ENCODE measurements around the gene ASTN2.

The ASTN2 gene

DNA sequence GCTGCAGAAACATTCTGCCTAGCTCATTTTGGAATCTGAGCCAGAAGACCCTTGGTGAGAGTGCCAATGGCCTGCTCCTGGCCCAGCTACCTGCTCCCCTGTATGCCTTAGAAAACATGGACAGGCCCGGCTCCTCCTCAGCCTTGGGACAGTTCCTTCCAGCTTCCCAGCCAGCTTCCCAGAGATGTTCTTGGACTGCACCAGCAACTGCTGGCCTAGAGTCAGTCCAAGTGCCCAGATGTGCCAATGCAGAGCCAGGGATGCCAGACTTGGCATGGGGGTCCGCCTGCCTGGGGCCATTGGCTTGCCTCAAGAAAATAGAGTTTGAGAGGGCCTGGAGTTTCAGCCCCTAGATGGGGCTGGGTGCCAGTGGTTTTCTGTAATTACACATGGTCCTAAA is 870.0 kb downstream of the ASTN2 start:
- DNase-seq: no peak

DNA sequence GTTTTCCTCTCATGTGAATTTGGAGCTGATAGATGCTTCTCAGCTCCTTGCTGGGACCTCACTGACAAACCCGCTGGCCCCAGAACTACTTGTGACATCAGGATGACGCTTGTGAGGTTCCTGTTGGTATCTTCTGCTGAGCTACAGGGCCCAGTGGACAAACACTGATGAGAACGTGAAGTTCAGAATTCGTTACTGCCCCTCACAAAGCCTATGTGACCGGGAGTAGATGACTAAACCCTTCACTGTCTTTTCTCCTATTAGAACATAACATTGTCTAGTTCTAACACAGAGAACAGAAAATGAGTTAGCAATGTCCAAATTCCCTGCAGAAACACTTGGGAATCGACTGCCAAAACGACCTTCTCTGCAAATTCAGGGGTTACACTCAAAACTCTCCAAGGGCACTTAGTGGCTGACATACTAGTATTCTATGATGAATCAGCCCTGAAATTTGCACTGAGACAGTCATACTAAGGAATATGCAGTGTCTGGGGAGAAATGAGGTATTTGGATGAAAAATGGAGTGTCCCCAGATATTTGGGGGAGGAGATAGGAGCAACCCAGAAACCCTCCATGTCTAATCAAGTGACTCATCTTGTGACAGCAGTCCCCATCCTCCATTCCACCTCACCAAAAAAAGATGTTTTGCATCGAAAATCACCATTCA is 871.0 kb downstream of the ASTN2 start:
- no peak for DNase-seq

DNA sequence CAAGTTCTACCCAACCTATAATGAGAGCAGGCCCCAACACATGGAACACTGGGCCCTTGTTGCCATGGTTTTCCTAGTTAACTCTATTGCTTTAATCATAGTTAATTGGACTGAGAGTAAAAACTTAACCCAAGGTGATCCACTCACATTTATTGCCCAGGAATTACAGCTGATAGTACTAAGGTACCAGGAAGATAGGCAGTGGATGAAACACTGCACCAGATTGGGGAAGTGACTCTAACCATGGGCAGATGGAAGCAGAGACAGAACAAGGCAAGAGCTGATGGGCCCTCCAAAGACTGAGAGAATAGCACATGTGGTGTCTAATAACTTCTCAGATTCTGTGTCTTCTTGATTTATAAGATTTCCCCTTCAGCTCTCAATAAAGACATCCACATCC is 873.5 kb downstream of the ASTN2 start:
- DNase-seq: no peak

DNA sequence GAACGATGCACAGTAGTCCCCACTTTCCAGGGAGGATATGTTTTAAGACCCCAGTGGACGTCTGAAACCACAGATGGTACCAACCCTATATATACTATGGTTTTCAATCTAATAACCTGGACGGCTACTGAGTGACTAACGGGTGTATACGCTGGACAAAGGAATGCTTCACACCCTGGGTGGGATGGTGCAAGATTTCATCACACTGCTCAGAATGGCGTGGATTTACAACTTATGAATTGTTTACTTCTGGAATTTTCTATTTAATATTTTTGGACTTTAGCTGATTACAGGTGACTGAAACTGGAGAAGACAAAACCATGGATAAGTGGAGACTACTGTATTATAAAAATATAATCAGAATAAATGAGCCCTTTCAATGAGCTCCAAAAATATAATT is 875.3 kb downstream of the ASTN2 start:
- no peak for DNase-seq

DNA sequence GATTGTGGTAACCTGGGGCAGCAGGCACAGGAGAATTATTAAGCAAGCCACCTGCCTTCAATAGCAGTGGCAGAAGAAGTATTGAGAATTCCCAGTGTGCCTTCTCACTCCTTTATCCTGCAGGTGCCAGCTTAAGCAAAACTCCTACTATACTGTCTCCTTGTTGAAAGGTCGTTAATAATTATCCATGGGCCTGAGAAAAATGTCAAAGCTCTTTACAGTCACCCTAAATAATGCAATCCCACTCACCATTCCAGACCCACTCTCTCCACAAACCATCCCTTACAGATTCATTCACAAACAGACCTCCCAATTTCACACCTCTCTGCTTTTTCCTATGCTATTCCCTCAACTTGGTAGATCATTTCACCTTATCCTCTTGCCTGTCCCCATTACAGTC is 889.2 kb downstream of the ASTN2 start:
- DNase-seq: no peak

DNA sequence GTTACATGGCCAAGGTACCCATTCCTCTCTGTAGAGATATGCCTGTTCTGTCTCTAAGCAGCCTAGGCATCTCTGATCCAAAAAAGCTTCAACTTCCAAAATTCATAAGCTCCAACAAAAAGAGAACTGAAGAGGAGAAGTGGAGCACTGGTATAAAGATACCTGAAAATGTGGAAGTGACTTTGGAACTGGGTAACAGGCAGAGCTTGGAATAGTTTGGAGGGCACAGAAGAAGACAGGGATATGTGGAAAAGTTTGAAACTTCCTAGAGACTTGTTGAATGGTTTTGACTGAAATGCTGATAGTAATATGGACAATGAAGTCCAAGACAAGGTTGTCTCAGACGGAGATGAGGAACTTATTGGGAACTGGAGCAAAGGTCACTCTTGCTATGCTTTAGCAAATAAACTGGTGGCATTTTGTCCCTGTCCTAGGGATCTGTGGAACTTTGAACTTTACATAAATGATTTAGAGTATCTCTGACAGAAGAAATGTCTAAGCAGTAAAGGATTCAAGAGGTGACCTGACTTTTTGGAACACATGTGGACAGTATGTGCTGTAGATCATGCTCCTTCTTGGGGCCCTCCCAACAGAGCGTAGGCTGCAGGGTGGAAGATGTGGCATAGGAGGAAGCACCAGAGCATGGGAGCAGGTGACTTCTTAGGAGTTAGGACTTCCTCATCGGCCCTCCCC is 889.9 kb downstream of the ASTN2 start:
- DNase-seq: no peak

DNA sequence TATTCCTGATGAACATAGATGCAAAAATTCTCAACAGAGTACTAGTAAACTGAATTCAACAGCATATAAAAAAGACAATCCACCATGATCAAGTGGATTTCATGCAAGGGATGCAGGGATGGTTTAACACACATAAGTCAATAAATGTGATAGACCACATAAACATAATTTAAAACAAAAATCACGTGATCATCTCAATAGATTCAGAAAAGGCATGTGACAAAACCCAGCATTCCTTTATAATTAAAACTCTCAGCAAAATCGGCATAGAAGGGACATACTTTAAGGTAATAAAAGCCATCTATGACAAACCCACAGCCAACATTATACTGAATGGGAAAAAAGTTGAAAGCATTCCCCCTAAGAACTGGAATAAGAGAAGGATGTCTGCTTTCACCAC is 894.6 kb downstream of the ASTN2 start:
- no peak for DNase-seq

DNA sequence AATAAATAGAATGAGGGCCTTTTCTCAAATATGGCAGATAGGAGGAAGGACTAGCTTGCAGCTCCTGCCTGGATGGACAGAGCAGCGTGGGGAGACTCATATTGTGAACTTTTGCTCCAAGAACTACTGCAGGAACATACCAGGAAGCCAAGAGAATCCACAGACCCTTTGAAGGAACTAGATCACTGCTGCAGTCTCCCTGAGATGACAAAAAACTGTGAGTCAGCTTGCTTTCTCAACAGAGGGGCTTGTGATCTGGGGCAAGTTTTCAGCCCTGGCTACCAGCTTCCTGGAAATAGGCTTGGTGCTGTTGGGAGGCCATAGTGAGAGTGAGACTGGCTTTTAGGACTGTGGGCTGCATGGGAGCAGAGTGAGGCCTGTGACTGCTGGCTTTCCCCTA is 898.4 kb downstream of the ASTN2 start:
- no peak for DNase-seq

DNA sequence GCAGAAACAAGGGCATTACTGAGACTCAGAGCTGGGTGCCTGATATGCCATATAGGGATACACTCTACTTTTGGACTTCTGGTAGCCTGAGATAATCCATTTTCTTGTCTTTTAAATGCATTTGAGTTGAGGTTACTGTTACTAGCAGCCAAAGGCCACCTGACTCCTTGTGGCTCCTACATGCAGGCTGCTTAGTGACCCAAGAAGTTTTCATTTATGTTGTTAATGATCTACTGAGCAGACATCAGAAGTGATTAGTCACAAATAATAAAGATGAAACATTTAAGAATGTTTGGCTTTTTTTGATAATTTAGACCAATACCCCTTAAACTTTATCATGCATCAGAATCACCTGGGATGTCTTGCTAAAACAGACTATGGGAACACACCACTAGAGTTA is 899.3 kb downstream of the ASTN2 start:
- DNase-seq: no peak

DNA sequence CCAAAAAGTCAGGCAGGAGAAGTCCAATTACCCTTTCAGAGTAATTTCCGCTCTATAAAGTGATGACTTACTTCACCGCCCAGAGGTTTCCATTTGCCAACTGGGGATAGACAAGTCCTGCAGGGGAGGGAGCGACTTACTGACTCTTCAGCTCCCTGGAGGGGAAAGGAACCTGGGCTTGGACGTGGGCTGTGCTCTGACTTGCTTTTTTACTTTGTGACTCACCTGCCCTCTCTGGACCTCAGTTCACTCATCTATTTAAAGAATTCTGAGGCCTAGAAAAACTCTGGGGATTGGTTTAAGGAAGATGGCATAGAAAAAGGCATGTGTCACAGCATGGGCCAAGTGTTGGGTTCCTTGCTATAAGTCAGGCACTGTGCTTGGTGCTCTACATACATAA is 908.2 kb downstream of the ASTN2 start:
- no peak for DNase-seq

DNA sequence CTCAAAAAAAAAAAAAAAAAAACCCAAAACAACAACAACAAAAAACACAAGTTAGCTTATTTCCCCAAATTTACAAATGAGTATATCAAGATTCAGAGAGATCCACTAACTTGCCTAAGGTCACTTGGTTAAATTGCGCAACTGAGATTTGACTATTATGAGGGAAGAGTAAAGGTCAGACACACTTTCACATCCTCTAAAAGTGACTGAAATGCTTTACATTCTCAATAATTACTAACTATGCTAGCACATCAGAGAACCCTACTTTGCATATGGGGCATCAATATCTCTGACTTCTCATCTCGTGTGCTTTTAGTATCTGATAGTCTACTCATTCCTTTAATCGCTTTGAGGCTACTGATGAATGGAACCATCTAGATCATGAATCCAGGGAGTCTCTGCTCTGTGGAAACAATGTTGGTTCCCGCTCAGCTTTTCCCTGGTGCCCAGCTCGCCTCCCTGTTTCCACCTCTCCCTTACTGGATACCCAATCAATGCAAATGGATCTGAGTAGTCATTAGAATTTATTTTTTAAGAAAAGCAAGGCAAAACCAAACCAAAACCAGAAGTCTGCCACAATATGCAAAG is 909.9 kb downstream of the ASTN2 start:
- DNase-seq: no peak

DNA sequence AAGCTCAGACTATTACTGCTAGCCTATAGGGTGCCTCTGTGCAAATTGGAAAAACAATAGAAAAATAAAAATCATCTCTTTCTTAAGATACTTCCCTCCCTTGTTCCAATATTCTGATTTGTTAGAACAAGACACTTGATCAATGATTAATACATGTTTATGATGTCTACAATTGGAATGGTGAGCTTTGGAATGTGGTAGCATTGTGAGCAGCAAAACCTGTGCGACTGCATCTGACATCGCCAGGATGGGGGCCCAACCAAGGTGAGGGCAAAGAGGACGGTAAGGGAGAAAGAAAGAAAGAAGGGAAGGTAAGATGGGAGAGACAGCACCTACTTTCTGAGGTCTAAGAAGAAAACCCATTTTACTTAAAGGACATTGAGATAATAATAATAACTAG is 910.8 kb downstream of the ASTN2 start:
- no peak for DNase-seq

DNA sequence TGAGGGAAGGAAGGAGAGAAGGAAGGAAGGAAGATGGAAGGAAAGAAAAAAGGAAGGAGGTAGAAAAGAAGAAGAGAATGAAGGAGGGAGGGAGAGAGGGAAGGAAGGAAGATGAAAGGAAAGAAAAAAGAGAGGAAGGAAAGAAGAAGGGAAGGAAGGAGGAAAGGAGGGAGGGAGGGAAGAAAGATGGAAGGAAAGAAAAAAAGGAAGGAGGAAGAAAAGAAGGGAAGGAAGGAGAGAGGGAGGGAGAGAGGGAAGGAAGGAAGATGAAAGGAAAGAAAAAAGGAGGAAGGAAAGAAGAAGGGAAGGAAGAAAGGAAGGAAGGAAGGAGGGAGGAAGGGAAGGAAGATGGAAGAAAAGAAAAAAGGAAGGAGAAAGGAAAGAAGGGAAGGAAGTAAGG is 912.1 kb downstream of the ASTN2 start:
- no peak for DNase-seq

DNA sequence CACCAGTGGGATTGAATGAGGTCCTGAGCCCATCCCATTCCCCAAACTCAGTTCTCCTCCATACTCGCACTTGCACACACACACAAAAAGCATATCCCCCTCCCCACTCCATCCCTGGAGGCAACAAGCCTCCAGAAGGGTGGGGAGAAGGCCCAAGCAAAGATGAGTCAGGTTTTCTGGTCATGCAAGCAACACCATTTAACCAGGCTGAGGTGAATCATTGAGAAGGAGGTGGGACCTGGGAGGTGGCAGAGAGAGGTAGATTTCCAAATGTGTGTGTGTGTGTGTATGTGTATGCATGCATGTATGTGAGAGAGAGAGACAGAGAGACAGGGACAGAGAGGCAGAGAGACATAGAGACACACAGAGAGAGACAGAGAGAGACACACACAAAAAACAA is 913.0 kb downstream of the ASTN2 start:
- DNase-seq: no peak

DNA sequence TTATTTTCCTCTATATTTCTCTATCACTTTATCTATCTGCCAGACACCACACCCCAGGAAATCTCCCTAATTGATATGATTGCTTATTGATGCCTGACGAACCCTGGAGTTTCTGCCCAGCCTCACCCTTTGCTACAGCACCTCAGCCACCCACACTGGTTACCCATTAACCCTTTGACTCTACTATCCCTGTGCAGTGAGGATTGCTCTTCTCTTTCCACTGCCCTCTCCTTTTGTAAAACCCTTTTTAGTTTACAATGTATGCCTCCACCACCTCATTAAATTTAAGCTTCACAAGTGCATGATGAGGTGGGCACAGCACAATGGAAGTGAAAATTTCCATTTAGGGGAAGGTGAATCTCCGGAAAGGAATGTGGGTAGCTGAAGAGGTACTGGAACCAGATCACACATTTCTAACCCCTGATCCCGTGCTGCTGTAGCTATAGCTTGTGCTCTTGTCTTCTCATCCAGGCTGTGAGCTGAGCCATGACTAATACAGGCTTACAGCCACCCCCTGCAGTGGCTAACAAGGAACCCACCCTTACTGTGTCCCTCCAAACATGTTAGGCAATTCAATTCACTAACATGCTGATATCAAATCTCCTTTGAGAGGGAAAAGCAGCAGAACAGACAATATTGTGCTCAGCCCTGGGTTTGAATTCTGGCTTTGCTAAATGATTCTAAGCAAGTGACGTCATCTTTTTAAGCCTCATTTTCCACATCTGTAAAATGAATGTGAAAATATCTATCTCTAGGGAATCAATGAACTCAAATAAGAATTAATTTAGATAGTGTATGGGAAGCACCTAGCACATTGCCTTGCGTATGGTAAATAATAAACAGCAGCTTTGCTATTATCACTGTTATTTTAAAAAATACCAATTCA is 914.6 kb downstream of the ASTN2 start:
- no peak for DNase-seq

DNA sequence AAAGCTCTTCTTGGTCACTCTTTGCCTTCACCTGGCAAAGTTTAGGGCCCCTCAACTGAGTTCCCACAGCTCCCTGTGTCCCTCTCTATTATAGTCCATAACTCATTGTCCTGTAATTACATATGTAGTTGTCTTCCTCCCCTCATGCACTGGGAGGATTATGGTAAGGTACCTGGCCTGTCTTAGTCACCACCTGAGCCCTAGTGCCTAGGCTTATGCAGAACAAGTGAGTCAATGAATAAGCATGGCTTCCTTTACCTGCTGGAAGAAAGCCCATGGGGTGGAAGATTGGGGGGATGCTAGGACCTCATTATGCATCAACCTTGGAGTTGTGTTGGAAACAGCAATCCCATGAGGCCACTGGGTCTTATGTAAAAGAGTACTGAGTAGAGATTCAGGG is 915.4 kb downstream of the ASTN2 start:
- no peak for DNase-seq

DNA sequence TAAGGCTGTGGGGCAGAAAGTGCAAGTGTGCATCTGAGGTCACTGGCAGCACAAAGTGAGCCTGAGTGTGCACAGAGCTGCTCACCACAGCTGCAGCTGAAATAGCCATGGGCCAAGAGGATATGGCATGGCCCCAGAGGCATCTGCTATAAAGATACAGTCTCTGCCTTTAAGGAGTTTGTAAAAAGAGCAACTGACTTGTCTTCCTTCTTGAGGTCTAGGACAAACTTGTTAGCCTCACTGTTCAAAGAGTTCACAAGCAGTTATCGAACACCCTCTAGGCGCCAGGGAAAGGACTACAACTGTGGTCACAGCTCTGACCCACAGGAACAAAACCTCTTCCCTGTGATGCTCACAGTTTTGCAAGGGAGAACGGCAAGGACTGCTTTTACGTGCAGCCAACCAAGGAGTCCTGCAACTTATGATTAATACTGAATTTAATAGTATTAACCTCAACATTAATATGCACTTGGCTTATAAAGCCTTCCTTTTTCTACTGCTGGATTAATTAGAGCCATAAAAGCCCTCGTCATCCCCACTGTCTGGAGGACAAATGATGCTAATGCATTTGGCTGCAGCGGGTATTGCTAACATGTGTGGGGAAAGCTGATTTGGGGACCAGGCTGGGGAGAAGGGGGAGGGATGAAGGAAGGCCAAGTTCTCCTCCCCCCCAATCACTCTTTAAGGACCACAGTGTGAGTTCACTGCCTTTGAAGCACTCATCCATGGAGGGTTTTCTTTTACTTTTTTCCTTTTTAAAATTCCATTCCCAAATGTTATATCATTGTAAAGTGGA is 917.6 kb downstream of the ASTN2 start:
- no peak for DNase-seq

DNA sequence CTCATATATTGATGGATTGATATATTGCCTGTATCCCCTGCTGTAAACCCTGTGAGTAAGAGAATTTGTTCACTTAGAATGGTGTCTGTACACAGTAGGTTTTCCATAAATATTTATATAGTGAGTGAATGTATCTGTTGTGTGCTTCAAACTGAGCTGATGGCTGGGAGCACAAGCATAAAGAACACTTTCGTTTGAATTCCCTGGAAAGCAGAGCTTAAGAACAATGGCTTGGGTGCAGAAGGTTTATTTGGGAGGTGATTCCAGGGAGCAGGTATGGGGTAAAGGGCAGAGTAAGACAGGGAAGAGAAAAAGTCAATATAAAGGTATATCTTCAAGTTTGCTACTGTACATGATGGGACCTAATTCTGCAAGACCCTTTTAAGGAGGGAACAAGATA is 918.7 kb downstream of the ASTN2 start:
- DNase-seq: no peak

DNA sequence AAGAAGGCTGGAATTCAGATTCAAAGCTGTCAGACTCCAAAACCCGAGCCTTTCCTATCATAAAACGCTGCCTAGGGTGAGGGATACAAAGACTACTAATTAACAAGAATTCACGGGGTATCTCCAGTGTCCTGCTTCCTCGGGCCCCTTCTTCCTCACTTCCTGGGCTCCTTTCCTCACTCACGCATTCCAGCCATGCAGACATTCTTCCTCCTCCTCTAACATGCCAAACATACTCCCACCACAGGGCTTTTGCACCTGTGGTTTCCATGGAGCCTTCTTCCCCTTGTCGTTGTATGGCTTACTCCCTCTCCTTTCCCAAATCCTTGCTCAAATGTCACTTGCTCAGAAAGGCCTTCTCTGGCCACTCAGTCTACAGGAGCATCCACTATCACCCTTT is 919.1 kb downstream of the ASTN2 start:
- DNase-seq: no peak

DNA sequence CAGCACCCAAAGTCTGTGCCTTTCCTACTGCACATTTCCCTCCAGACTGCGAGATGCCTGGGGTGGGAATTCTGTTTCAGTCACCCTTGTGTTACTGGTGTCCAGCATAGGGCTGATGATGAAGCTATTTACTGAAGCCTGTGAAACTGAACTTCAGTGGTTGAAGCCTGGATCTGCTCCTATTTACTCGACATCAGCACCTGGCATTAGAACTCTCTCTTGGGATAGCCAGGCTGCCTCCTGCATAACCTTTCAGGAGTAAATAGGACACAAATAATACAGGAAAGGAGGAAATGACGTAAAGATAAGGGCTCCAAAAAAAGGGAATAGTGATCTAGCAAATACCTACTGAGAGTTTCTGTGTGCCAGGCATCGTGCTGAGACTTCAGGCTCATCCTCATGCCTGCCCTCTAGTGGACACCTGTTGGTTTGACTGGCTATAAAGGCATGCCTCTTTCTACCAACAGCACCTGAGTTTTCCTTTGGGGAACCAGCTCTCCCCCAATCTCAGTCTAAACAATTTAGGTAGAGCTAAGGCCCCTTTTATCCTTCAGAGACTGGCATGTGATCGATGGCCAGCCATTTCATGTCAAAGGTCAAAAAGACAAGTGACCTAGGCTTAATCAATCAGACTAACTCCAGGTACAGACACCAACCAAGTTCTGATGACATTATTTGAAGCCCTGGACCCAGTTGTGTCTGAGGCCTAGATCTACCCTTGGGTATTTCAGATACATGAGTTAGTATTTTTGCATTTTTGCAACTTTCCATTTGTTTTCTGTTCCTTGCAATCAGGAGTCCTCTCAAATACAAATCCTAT is 919.8 kb downstream of the ASTN2 start:
- peak; percentile 6 for DNase-seq

DNA sequence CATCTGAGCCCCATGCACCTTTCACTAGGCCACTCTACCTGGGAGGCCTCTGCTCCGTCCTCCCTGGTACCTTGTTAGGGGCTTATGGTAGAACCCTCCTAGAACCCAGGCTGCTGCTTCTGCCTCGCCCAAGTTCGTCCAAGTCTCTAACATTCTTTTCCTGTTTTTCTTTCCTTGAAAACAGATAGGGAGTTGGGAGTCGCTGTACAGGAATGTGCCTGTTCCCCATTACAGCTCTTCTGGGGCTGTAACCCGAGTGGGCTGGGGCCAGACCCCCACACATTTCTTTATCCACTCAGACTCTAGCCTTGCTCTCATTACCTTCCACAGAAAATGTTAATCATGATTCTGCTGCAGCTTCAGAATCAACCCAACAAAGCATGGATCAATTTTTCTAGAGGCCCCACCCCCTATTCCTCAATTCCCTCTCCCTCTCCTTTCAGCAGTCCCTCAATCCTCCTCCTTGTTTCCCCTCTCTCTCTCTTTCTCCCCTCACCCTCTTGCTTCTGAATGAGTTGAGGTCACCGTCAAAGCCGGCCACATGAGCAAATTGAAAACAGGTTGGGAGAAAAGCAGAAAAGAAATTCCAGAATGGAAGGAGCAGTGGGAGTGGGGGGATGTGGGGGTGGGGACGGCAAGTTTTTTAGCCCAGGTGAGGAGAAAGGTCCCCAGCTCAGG is 921.5 kb downstream of the ASTN2 start:
- DNase-seq: no peak

Measured in NCI-H2029 treated with DMSO at 0.1 percent for 48 hours (cell line).